HEK293 (cell line): ENCODE data around the gene E2F1.
A peak's percentile ranks its signal among the peaks of the same experiment; 100 is the strongest.

Source experiments
- CTCF ChIA-PET: fragments of 350-600 bp; formaldehyde crosslinking; extraction: SDS; loops from one replicate; lab custom pipeline; 2021; ENCODE audit warnings: antibody characterized with exemption; lab: Yijun Ruan, JAX
- POLR2A ChIA-PET: fragments of 300-600 bp; formaldehyde crosslinking; extraction: SDS; loops from one replicate; lab custom pipeline; 2020; ENCODE audit warnings: antibody characterized with exemption, inconsistent platforms; lab: Yijun Ruan, JAX
- H3K27ac ChIP-seq: fragments of 200-500 bp; sonication (Bioruptor generic); 2 replicates; pipeline ENCODE4 v1.5.1; 2014; ENCODE audit warnings: low read depth, low read length, control low read depth, inconsistent platforms; ENCODE audit errors: extremely low read depth
- H3K36me3 ChIP-seq, 2 experiments: fragments of 200-500 bp in 1 of 2; sonication (Bioruptor generic) in 1 of 2; 1 replicate in 1 of 2; 2 replicates in 1 of 2; pipeline ENCODE4 v1.5.1; 2014 to 2017; ENCODE audit warnings: inconsistent platforms in 2 of 2, low read length in 2 of 2; ENCODE audit not compliant: control insufficient read depth in 2 of 2, insufficient read depth in 1 of 2
- H3K4me1 ChIP-seq: fragments of 200-500 bp; sonication (Bioruptor generic); 2 replicates; pipeline ENCODE4 v1.5.1; 2014; ENCODE audit warnings: mild to moderate bottlenecking, low read length, inconsistent platforms; ENCODE audit not compliant: control insufficient read depth, insufficient read depth
- H3K4me3 ChIP-seq: 2 replicates; pipeline ENCODE4 v1.5.1; 2011; ENCODE audit warnings: low read depth, mild to moderate bottlenecking, control low read depth, low read length, moderate library complexity
- H3K9me3 ChIP-seq: fragments of 200-500 bp; sonication (Bioruptor generic); 2 replicates; pipeline ENCODE4 v1.5.1; 2014; ENCODE audit warnings: low read depth, low read length, inconsistent platforms; ENCODE audit not compliant: control insufficient read depth, insufficient read depth
- ATF2 ChIP-seq: fragments of 450-650 bp; formaldehyde crosslinking; IDR thresholded peaks from 2 replicates; pipeline ENCODE4 v1.5.1; 2016; ENCODE audit warnings: missing biosample characterization, missing genetic modification characterization, low read depth
- BCL11B ChIP-seq: fragments of 450-650 bp; formaldehyde crosslinking; IDR thresholded peaks from 2 replicates; pipeline ENCODE4 v1.5.1; 2016; ENCODE audit warnings: low read depth, missing biosample characterization, missing genetic modification characterization
- GLIS1 ChIP-seq: fragments of 450-650 bp; formaldehyde crosslinking; IDR thresholded peaks from 2 replicates; pipeline ENCODE4 v1.5.1; 2016; ENCODE audit warnings: missing biosample characterization, missing genetic modification characterization
- GLIS2 ChIP-seq: fragments of 450-650 bp; formaldehyde crosslinking; IDR thresholded peaks from 2 replicates; pipeline ENCODE4 v1.5.1; 2016; ENCODE audit warnings: missing biosample characterization, missing genetic modification characterization
- KLF16 ChIP-seq: fragments of 450-650 bp; formaldehyde crosslinking; IDR thresholded peaks from 2 replicates; pipeline ENCODE4 v1.5.1; 2017; ENCODE audit warnings: missing biosample characterization, missing genetic modification characterization
- MEIS1 ChIP-seq: sonication (generic); formaldehyde crosslinking; IDR thresholded peaks from 2 replicates; pipeline ENCODE4 v1.8.1; 2022; ENCODE audit warnings: missing genetic modification reagents, mild to moderate bottlenecking, borderline replicate concordance
- OVOL3 ChIP-seq: fragments of 450-650 bp; formaldehyde crosslinking; IDR thresholded peaks from 2 replicates; pipeline ENCODE4 v1.5.1; 2016; ENCODE audit warnings: missing biosample characterization, missing genetic modification characterization
- PRDM10 ChIP-seq: fragments of 450-650 bp; formaldehyde crosslinking; IDR thresholded peaks from 2 replicates; pipeline ENCODE4 v1.5.1; 2016; ENCODE audit warnings: missing biosample characterization, missing genetic modification characterization
- SETDB1 ChIP-seq: IDR thresholded peaks from one replicate; pipeline ENCODE4 v1.6.1; 2017; ENCODE audit warnings: mild to moderate bottlenecking, low read length, moderate library complexity, mixed read lengths; ENCODE audit not compliant: insufficient read length
- ZFP69B ChIP-seq: fragments of 450-650 bp; formaldehyde crosslinking; IDR thresholded peaks from 2 replicates; pipeline ENCODE4 v1.5.1; 2016; ENCODE audit warnings: missing biosample characterization, missing genetic modification characterization
- ZNF146 ChIP-seq: fragments of 450-650 bp; formaldehyde crosslinking; IDR thresholded peaks from 2 replicates; pipeline ENCODE4 v1.5.1; 2016; ENCODE audit warnings: missing biosample characterization, missing genetic modification characterization
- ZNF16 ChIP-seq: fragments of 450-650 bp; formaldehyde crosslinking; IDR thresholded peaks from 2 replicates; pipeline ENCODE4 v1.5.1; 2016; ENCODE audit warnings: low read depth, missing biosample characterization, missing genetic modification characterization
- ZNF18 ChIP-seq: fragments of 450-650 bp; formaldehyde crosslinking; IDR thresholded peaks from 2 replicates; pipeline ENCODE4 v1.5.1; 2016; ENCODE audit warnings: missing biosample characterization, missing genetic modification characterization
- ZNF266 ChIP-seq: fragments of 450-650 bp; formaldehyde crosslinking; IDR thresholded peaks from 2 replicates; pipeline ENCODE4 v1.5.1; 2016; ENCODE audit warnings: missing biosample characterization, missing genetic modification characterization, low read depth
- ZNF366 ChIP-seq: fragments of 450-650 bp; formaldehyde crosslinking; conservative IDR thresholded peaks from 2 replicates; pipeline ENCODE4 v1.5.1; 2016; ENCODE audit warnings: missing biosample characterization, missing genetic modification characterization
- ZNF416 ChIP-seq: fragments of 450-650 bp; formaldehyde crosslinking; IDR thresholded peaks from 2 replicates; pipeline ENCODE4 v1.5.1; 2016; ENCODE audit warnings: missing biosample characterization, missing genetic modification characterization
- ZNF529 ChIP-seq: fragments of 450-650 bp; formaldehyde crosslinking; IDR thresholded peaks from 2 replicates; pipeline ENCODE4 v1.5.1; 2017; ENCODE audit warnings: missing genetic modification characterization, missing biosample characterization; ENCODE audit not compliant: insufficient replicate concordance
- ZNF544 ChIP-seq: fragments of 450-650 bp; formaldehyde crosslinking; IDR thresholded peaks from 2 replicates; pipeline ENCODE4 v1.5.0; 2017; ENCODE audit warnings: missing biosample characterization, missing genetic modification characterization
- ZNF548 ChIP-seq: fragments of 450-650 bp; formaldehyde crosslinking; IDR thresholded peaks from 2 replicates; pipeline ENCODE4 v1.5.1; 2016; ENCODE audit warnings: missing biosample characterization, missing genetic modification characterization
- ZNF558 ChIP-seq: fragments of 450-650 bp; formaldehyde crosslinking; IDR thresholded peaks from 2 replicates; pipeline ENCODE4 v1.5.1; 2016; ENCODE audit warnings: missing biosample characterization, missing genetic modification characterization
- ZNF571 ChIP-seq: fragments of 450-650 bp; formaldehyde crosslinking; IDR thresholded peaks from 2 replicates; pipeline ENCODE4 v1.5.0; 2017; ENCODE audit warnings: missing biosample characterization, missing genetic modification characterization
- ZNF585B ChIP-seq: fragments of 450-650 bp; formaldehyde crosslinking; IDR thresholded peaks from 2 replicates; pipeline ENCODE4 v1.5.1; 2016; ENCODE audit warnings: missing biosample characterization, missing genetic modification characterization
- ZNF596 ChIP-seq: fragments of 450-650 bp; IDR thresholded peaks from 2 replicates; pipeline ENCODE4 v1.5.0; 2018; ENCODE audit warnings: missing biosample characterization, mild to moderate bottlenecking, missing genetic modification characterization, moderate library complexity
- ZNF629 ChIP-seq: fragments of 450-650 bp; formaldehyde crosslinking; IDR thresholded peaks from 2 replicates; pipeline ENCODE4 v1.5.1; 2017; ENCODE audit warnings: missing biosample characterization, missing genetic modification characterization
- ZNF776 ChIP-seq: fragments of 450-650 bp; formaldehyde crosslinking; IDR thresholded peaks from 2 replicates; pipeline ENCODE4 v1.5.0; 2017; ENCODE audit warnings: missing biosample characterization, missing genetic modification characterization, borderline replicate concordance
- ZNF837 ChIP-seq: fragments of 450-650 bp; formaldehyde crosslinking; IDR thresholded peaks from 2 replicates; pipeline ENCODE4 v1.5.1; 2016; ENCODE audit warnings: missing biosample characterization, missing genetic modification characterization
- ZSCAN16 ChIP-seq: fragments of 450-650 bp; formaldehyde crosslinking; IDR thresholded peaks from 2 replicates; pipeline ENCODE4 v1.5.1; 2016; ENCODE audit warnings: missing biosample characterization, missing genetic modification characterization

Gene E2F1

GRCh38 chr20:33721391-33722140 is 35.4 kb upstream of the E2F1 start:
- CTCF ChIA-PET, result interaction anchor here (0.6 to 1.8 kb wide), 3 partner anchors 16 to 68 kb away, joined by 4 to 5 read pairs (median 5); no protein-coding TSS in a partner anchor
- Histone ChIP-seq H3K4me1 (no peaks in the 10 kb centered on the region), H3K36me3 (no peaks in the 10 kb centered on the region), H3K9me3 (no peaks in the 10 kb centered on the region), H3K4me3 (no peak overlapping the region), H3K27ac (no peak overlapping the region)
- TF ChIP-seq ZNF629 (tag by site-specific recombination) (0 out of 2 replicates have a peak, but pooled peaks have one; percentile 11), ATF2 (tag by site-specific recombination) (peak; percentile 60), PRDM10 (tag by site-specific recombination) (peak; percentile 68), ZNF558 (tag by site-specific recombination) (no peak), ZNF544 (no peak)
- POLR2A ChIA-PET, result no interaction called here

GRCh38 chr20:33719989-33720709 is 34.0 kb upstream of the E2F1 start, which contains the start of gene PXMP4:
TSS of gene PXMP4 (minus strand) at chr20:33720310. CDS start at chr20:33720207, 103 bp downstream.
- ChIA-PET POLR2A (interaction anchor here (0.9 to 1.5 kb wide), 4 partner anchors 12 to 393 kb away, joined by 3 to 7 read pairs (median 4); partner anchors contain the start of genes C20orf144 and ZNF341), CTCF (interaction anchor here (1.8 kb wide), 1 partner anchor 66 kb away, joined by 5 read pairs; no protein-coding TSS in a partner anchor)
- Histone ChIP-seq H3K4me3 (peak within 1 kb of the TSS; percentile 53), H3K36me3 (no peaks in the 10 kb centered on the region), H3K9me3 (no peaks in the 10 kb centered on the region), H3K4me1 (no peaks in the 10 kb centered on the region), H3K27ac (no peak within 1 kb of the TSS; the same call in 1 of the 2 replicates)
- no peak for TF ChIP-seq KLF16 (tag by site-specific recombination)
- TF ChIP-seq ZNF366, result no peak
- TF ChIP-seq ZNF16 (tag by site-specific recombination), result no peak
- TF ChIP-seq ZNF571, result no peak
- no peak for TF ChIP-seq ZNF596 (tag by site-specific recombination)
- no peak for TF ChIP-seq ZNF416 (tag by site-specific recombination)
- TF ChIP-seq ZNF18 (tag by site-specific recombination), result no peak
- TF ChIP-seq ZNF837 (tag by site-specific recombination), result no peak
- TF ChIP-seq GLIS1 (tag by site-specific recombination), result no peak
- no peak for TF ChIP-seq OVOL3 (tag by site-specific recombination)
- TF ChIP-seq ZNF266 (tag by site-specific recombination), result no peak
- TF ChIP-seq ZNF776, result no peak
- no peak for TF ChIP-seq ZNF548 (tag by site-specific recombination)
- no peak for TF ChIP-seq ZNF146 (tag by site-specific recombination)
- peak; percentile 33; the same call in 1 of the 2 replicates for TF ChIP-seq ZFP69B (tag by site-specific recombination)
- TF ChIP-seq SETDB1, result no peak
- TF ChIP-seq ZSCAN16, result no peak
- TF ChIP-seq GLIS2 (tag by site-specific recombination), result 0 out of 2 replicates have a peak, but pooled peaks have one; percentile 15
- no peak for TF ChIP-seq ZNF585B (tag by site-specific recombination)
- TF ChIP-seq BCL11B (tag by site-specific recombination), result no peak
- no peak for TF ChIP-seq MEIS1 (CRISPR knock-in tag)
- TF ChIP-seq ZNF529 (tag by site-specific recombination), result no peak
